D721Med (cell line): Measurements from ENCODE around the gene SDC3.

ENCODE experiments used
- DNase-seq: peaks from one replicate; pipeline ENCODE4 v3.0.0; 2011; ENCODE audit warnings: low spot score; ENCODE audit not compliant: insufficient read length
- FAIRE-seq: peaks from 2 replicates; lab custom pipeline; 2011; peaks lifted over from hg19 to GRCh38; lab: Jason Lieb, UNC
- CTCF ChIP-seq: IDR thresholded peaks from 2 replicates; pipeline ENCODE4 v1.5.1; 2012; ENCODE audit warnings: mild to moderate bottlenecking, control low read depth; ENCODE audit not compliant: insufficient read depth; ENCODE audit errors: missing control alignments

Gene SDC3

GRCh38 chr1:30846587-30846986, 62.0 kb downstream of the SDC3 start:
- TF ChIP-seq CTCF: no peak
- no peak for DNase-seq
- no peak for FAIRE-seq

GRCh38 chr1:30845904-30846290, 62.7 kb downstream of the SDC3 start:
- DNase-seq: no peak
- no peak for TF ChIP-seq CTCF
- FAIRE-seq: no peak

GRCh38 chr1:30845237-30845903, 63.2 kb downstream of the SDC3 start:
- no peak for TF ChIP-seq CTCF
- FAIRE-seq: no peak
- DNase-seq: no peak

GRCh38 chr1:30844631-30845030, 63.9 kb downstream of the SDC3 start:
- no peak for DNase-seq
- no peak for FAIRE-seq
- TF ChIP-seq CTCF: no peak

GRCh38 chr1:30842697-30843354, 65.7 kb downstream of the SDC3 start:
- FAIRE-seq (no peak), DNase-seq (no peak)
- no peak for TF ChIP-seq CTCF

- DNase-seq (no peak), FAIRE-seq (no peak)
- TF ChIP-seq CTCF: no peak
Measured at GRCh38 chr1:30840904-30841598, 67.5 kb downstream of the SDC3 start.
